SK-N-MC (cell line): ENCODE results near the gene MAP3K5.
A peak's percentile ranks its signal among the peaks of the same experiment; 100 is the strongest.

Source experiments
- DNase-seq: peaks from one replicate; pipeline ENCODE4 v3.0.0-alpha.2; 2011; ENCODE audit warnings: low read depth, low spot score
- H3K27ac ChIP-seq: fragments of 200-600 bp; sonication (generic); 2 replicates; pipeline ENCODE4 v1.5.1; 2016; ENCODE audit warnings: mixed run types
- H3K36me3 ChIP-seq: fragments of 200-600 bp; sonication (generic); 2 replicates; pipeline ENCODE4 v1.6.1; 2017; ENCODE audit warnings: antibody characterized with exemption, low read length, mixed read lengths; ENCODE audit not compliant: insufficient read depth
- H3K4me3 ChIP-seq: fragments of 200-600 bp; sonication (generic); 2 replicates; pipeline ENCODE4 v1.5.1; 2016
- H3K9ac ChIP-seq: fragments of 200-600 bp; sonication (generic); 2 replicates; pipeline ENCODE4 v1.8.0; 2017; ENCODE audit warnings: mixed run types, mixed read lengths; ENCODE audit not compliant: insufficient read length
- H3K9me3 ChIP-seq: fragments of 200-600 bp; sonication (generic); 2 replicates; pipeline ENCODE4 v1.6.1; 2017; ENCODE audit warnings: low read depth, mild to moderate bottlenecking, antibody characterized with exemption, low read length, moderate library complexity, mixed read lengths
- EZH2 ChIP-seq: fragments of 200-600 bp; sonication (generic); IDR thresholded peaks from one replicate; pipeline ENCODE4 v1.6.1; 2017; ENCODE audit warnings: antibody characterized with exemption
- FOXP2 ChIP-seq: optimal IDR thresholded peaks from 2 replicates; pipeline ENCODE3; 2011; ENCODE audit warnings: mild to moderate bottlenecking, moderate library complexity; ENCODE audit not compliant: insufficient read depth; ENCODE audit errors: extremely low read length, control extremely low read depth
- POLR2AphosphoS5 ChIP-seq: IDR thresholded peaks from 2 replicates; pipeline ENCODE4 v1.6.1; 2012; ENCODE audit warnings: mild to moderate bottlenecking, low read depth, low read length, borderline replicate concordance

Gene MAP3K5

GRCh38 chr6:136728033-136728939 lies 64.0 kb downstream of the MAP3K5 start:
- H3K9me3 ChIP-seq, result no peaks in the 10 kb centered on the region
- no peak for TF ChIP-seq POLR2AphosphoS5
- no peak for TF ChIP-seq EZH2
- TF ChIP-seq FOXP2, result no peak
- no peak overlapping the region for H3K27ac ChIP-seq
- no peak overlapping the region for H3K4me3 ChIP-seq
- H3K36me3 ChIP-seq, result no peaks in the 10 kb centered on the region
- H3K9ac ChIP-seq, result no peak overlapping the region
- no peak for DNase-seq

- Histone ChIP-seq H3K4me3 (no peak overlapping the region), H3K9me3 (no peaks in the 10 kb centered on the region), H3K27ac (no peak overlapping the region), H3K9ac (no peak overlapping the region), H3K36me3 (no peaks in the 10 kb centered on the region)
- DNase-seq, result no peak
- no peak for TF ChIP-seq EZH2
- TF ChIP-seq FOXP2, result no peak
- TF ChIP-seq POLR2AphosphoS5, result no peak
Measured at GRCh38 chr6:136726837-136727557, 65.3 kb downstream of the MAP3K5 start.

GRCh38 chr6:136725124-136725523 lies 67.2 kb downstream of the MAP3K5 start:
- no peak overlapping the region for H3K9ac ChIP-seq
- TF ChIP-seq FOXP2, result no peak
- no peak for DNase-seq

DNA sequence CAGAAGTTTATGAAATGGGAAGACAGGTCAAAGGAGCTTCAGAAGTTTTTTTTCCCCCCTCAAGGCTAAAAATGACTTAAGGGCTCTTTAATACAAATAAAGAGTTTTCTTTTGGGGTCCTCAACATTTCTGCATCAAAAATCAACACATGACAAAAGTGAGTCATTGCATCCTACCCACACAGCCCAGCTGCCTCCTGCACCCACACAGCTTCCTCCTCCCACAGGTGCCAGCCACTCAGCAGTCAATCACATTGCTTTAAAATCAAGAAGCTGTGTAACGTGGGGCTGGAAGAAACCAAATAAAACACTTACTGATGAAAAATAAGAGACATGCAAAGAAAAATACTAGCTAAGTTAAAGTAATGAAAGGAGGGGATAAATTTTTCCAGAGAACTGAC lies 68.5 kb downstream of the MAP3K5 start:
- Histone ChIP-seq H3K27ac (no peak overlapping the region), H3K36me3 (no peaks in the 10 kb centered on the region), H3K9ac (no peak overlapping the region), H3K9me3 (peaks cover 5% of the 10 kb centered on the region; the same call in 1 of the 2 replicates), H3K4me3 (no peak overlapping the region)
- no peak for DNase-seq
- TF ChIP-seq FOXP2, result no peak
- no peak for TF ChIP-seq EZH2
- no peak for TF ChIP-seq POLR2AphosphoS5

More at GRCh38 chr6:136725124-136725523, 67.2 kb downstream of the MAP3K5 start:
- Histone ChIP-seq H3K9me3 (peaks cover 5% of the 10 kb centered on the region; the same call in 1 of the 2 replicates), H3K36me3 (no peaks in the 10 kb centered on the region), H3K27ac (no peak overlapping the region), H3K4me3 (no peak overlapping the region)

DNA sequence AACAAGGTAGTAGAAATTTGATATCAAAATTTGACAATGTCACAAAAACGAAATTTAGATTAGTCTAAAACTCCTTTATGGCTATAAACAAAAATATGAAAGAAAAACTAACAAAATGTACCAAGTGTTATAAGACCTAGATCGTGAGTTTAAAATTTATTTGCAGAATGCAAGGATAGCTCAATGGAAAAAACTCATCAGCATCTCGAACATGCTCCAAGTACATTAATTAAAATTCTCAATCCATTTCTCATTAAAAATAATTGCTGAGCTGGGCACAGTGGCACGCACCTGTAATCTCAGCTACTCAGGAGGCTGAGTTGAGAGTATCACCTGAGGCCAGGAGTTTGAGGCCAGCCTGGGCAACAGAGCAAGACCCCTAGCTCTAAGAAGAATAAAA lies 70.8 kb downstream of the MAP3K5 start:
- peaks cover 5% of the 10 kb centered on the region; the same call in 1 of the 2 replicates for H3K9me3 ChIP-seq
- no peak overlapping the region for H3K27ac ChIP-seq
- no peak overlapping the region for H3K9ac ChIP-seq
- H3K4me3 ChIP-seq, result no peak overlapping the region
- no peaks in the 10 kb centered on the region for H3K36me3 ChIP-seq
- no peak for DNase-seq
- TF ChIP-seq EZH2 (no peak), POLR2AphosphoS5 (no peak), FOXP2 (no peak)

DNA sequence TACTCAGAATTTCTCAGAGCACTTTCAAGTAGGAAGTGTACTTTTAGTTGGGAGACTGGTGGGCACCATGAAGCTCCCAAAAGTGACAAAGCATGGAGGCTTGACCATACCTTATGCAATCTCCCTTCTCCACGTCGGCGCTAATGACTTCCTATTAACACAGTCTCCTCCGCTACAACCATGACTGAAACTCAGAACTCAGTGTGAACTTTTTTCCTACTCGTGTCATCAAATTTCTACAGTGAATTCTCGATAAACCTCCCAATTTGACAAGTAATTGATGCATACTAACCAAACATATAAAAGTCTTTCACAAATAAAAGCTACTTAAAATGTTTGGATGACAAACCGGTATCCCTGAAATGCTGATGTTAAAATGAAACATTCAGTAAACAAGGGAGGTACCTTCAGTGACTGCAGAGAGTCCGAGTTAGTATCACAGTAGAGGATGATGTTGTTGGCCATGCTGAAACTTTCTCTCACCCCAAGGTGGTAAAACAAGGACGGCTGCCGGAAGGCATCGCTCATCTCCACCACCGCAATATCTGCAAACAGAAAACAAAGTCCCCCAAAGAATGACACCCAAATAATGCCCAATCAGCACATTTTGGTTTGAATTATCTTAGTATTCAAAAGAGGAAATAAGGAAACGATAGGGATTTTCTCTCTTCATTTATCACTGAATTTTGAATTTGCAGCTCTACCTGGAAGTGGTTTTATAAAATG lies 72.1 kb downstream of the MAP3K5 start:
- Histone ChIP-seq H3K4me3 (no peak overlapping the region), H3K27ac (peak overlapping the region; percentile 55), H3K9ac (no peak overlapping the region), H3K36me3 (0 out of 2 replicates have a peak, but pooled peaks cover 2% of the 10 kb centered on the region), H3K9me3 (peaks cover 5% of the 10 kb centered on the region; the same call in 1 of the 2 replicates)
- TF ChIP-seq FOXP2 (no peak), EZH2 (no peak), POLR2AphosphoS5 (no peak)
- no peak for DNase-seq

- Histone ChIP-seq H3K36me3 (0 out of 2 replicates have a peak, but pooled peaks cover 2% of the 10 kb centered on the region), H3K9ac (no peak overlapping the region), H3K4me3 (no peak overlapping the region), H3K27ac (peak overlapping the region; percentile 55), H3K9me3 (peaks cover 5% of the 10 kb centered on the region; the same call in 1 of the 2 replicates)
- TF ChIP-seq FOXP2, result no peak
- TF ChIP-seq POLR2AphosphoS5, result no peak
- no peak for TF ChIP-seq EZH2
- no peak for DNase-seq
Measured at GRCh38 chr6:136719280-136720044, 72.8 kb downstream of the MAP3K5 start.
